ENCODE results near the gene FLAD1.
A peak's percentile ranks its signal among the peaks of the same experiment; 100 is the strongest.
"Not testable (repeated sequence)": the region's sequence is repeated elsewhere in the genome, so short reads cannot be mapped to it uniquely, and the experiment has no call there.

FLAD1 gene

GRCh38 chr1:154969860-154970452 is 13.2 kb upstream of the FLAD1 start:
- DNase-seq = no peak

GRCh38 chr1:154970631-154971340 is 12.4 kb upstream of the FLAD1 start, which contains the start of gene SHC1:
TSS of gene SHC1 (minus strand) at chr1:154970747. CDS start at chr1:154970526, 221 bp downstream.
- DNase-seq = no peak

GRCh38 chr1:154971341-154971998 is 11.7 kb upstream of the FLAD1 start:
- no peak for DNase-seq

DNA sequence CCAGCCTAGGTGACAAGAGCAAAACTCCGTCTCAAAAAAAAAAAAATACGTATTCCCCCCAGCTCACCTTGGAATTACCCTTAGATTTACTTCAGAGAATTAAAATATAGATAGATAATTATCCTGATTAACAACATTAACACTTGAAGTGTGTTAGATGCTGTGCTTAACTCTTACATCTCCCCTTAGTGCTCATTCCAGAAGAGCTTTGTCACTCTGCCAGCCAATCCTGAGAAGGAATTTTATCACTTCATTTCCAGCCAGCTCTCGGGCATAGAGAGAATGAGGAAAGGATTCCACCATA is 11.0 kb upstream of the FLAD1 start:
- no peak for DNase-seq

GRCh38 chr1:154972517-154973343 is 10.4 kb upstream of the FLAD1 start:
- peak; percentile 29 for DNase-seq

GRCh38 chr1:154973344-154974101 is 9.6 kb upstream of the FLAD1 start:
- DNase-seq = peak; percentile 94

DNA sequence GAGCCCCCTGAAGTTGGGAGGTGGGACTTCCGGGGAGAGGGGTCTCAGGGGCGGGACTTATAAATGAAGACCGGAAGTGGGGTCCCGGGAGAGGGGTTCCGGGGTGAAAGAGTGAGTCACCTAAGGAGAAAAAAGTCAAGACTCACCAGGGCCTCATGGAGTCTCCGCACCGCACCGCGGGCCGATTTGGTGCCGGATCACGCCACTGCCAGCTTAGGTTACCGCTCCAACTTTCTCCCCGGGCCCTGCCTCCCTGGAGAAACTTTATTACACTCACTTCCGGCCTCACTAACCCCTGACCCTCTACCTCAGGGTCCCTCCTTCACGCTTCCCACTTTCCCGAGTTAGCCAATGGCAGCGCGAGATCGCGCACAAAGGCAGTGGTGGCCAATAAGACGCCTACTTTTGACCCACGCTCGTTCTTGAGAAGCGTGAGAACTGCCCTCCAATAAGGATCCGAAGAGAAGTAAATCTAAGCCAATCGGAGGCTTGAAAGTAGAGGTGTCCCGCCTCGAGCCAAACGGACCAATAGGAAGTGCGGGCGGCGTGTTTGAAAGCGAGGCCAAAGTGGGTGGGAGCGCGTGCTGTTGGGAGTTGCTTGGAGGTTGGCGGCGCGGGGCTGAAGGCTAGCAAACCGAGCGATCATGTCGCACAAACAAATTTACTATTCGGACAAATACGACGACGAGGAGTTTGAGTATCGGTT is 8.9 kb upstream of the FLAD1 start, which contains the start of gene CKS1B:
Gene CKS1B, plus strand, starts transcription at position 580 of the 706 bp plus-strand sequence. Its CDS starts 65 bp downstream, at position 645.
- DNase-seq = peak; percentile 99

DNA sequence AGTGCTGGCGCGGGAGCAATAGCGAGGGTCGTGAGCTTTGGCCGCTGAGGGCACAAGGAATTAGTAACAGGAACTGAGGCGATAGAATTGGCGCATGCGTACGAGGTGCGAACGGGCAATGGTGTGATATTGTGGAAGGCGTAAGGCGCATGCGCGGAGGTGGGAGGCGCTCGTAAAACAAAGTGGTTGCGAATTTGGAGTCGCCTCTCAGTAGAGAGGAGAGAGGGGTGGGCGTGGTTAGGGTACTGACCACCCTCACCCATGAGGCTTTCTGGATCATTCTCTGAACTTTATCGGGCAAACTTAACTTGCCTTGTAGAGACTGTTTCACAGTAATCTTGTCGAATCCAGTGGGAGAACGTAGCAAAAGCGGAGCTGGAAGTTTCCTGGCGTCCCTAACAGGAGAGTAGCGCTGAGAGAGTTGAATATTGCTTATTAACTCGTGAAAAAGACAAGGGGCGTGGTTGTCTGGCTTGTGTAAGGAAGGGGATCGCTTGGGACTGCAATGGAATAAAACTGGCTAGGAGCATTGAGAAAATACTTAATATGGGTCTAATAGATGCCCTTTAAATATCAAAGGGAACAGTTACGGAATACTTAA is 8.2 kb upstream of the FLAD1 start:
- DNase-seq = peak; percentile 96

- DNase-seq = peak; percentile 61
Observed at GRCh38 chr1:154975409-154976059, 7.6 kb upstream of the FLAD1 start.

DNA sequence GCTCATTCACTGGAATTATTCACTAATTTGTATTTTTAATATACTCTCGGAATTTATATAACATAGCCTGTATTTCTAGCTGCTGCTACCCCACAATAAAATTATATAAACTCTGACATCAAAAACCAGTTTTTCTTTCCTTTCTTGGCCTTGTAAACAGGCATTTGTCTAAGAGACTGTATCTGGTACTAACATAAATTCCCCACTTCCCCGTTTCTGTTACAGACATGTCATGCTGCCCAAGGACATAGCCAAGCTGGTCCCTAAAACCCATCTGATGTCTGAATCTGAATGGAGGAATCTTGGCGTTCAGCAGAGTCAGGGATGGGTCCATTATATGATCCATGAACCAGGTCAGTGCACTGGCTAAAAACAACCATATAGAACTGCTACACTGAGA is 5.4 kb upstream of the FLAD1 start:
- not testable (repeated sequence) for DNase-seq

DNA sequence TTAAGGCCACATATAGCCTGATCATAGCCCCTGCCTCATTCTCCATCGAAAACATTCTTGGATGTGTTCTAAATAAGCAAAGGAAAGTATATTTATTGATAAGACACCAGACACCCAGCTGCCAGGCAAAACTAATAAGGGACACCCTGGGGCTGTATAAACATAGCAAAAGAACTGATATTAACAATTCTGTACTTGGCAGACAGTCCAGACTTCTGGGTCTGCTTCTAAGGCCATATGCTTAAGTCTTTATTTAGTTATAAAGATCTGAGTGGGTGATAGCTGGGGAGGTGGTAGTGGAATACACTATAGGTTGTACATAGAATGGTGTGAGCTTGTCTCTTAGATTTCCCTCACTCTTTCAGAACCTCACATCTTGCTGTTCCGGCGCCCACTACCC is 4.8 kb upstream of the FLAD1 start:
- DNase-seq = no peak

DNA sequence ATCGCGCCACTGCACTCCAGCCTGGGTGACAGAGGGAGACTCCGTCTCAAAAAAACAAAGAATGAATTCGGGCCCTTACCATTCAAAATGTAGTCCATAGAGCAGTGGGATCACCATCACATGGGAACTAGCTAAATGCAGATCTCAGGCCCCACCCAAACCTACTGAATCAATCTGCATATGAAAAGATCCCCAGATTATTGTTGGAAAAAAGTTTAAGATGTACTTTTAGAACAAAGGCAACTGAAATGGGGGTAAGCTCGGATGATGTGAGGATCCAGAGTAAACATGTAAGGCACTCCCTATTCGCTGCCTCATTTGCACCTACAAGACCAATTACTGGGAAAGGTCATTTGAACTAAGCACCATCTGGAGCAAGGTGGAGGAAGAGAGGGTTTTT is 803 bp upstream of the FLAD1 start:
- no peak for DNase-seq

DNA sequence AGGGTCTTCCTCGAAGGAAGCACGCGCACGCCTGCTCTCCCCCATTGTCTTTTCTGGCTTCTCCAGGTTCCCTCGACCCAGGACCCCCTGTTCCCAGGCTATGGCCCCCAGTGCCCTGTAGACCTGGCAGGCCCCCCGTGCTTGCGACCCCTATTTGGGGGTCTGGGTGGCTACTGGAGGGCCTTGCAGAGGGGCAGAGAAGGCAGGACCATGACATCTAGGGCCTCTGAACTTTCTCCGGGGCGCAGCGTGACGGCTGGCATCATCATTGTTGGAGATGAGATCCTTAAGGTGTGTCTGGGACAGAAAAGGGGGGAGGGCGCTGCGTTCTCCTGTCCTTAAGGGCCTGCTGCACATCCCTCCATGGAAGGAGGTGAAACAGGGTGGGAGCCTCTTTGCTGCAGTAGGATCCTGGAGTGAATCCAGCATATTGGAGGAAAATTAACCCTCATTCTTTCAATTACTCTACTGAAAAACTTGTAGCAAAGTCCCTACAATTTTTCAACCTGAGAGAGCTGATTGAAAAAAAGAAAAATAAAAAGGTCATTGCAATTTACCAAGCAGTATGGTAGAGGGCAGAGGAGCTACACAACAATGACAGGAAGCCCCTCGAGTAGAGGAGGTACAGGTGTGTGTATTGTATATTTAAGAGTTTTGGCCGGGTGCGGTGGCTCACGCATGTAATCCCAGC is 777 bp downstream of the FLAD1 start:
- no peak for DNase-seq

DNA sequence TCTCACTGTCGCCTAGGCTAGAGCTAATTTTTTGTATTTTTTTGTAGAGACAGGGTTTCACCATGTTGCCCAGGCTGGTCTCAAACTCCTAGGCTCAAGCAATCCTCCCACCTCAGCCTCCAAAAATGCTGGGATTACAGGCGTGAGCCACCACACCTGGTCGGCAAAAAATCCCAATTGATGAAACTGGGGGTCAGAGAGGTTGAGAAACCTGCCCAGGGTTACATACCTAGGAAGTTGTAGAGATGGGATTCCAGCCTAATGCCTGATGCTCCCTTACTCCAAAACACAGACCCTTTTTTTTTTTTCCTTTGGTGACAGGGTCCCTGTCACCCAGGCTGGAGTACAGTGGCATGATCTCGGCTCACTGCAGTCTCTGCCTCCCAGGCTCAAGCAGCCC is 3.6 kb downstream of the FLAD1 start:
- DNase-seq = not testable (repeated sequence)

GRCh38 chr1:154987326-154987725 is 4.2 kb downstream of the FLAD1 start:
- DNase-seq = no peak

DNA sequence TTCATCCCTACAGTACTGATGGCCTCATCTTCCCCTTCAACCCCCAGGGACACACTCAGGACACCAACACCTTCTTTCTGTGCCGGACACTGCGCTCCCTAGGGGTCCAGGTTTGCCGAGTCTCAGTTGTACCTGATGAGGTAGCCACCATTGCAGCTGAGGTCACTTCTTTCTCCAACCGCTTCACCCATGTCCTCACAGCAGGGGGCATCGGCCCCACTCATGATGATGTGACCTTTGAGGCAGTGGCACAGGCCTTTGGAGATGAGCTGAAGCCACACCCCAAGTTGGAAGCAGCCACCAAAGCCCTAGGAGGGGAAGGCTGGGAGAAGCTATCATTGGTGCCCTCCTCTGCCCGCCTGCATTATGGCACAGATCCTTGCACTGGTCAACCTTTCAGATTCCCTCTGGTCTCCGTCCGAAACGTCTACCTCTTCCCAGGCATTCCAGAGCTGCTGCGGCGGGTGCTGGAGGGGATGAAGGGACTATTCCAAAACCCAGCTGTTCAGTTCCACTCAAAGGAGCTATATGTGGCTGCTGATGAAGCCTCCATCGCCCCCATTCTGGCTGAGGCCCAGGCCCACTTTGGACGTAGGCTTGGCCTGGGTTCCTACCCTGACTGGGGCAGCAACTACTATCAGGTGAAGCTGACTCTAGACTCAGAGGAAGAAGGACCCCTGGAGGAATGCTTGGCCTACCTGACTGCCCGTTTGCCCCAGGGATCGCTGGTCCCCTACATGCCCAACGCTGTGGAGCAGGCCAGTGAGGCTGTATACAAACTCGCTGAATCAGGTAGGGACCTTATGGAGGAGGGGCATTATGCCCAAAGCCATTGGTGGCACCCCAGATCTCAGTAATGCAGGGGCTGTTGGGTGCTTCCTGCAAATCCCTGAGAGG is 5.2 kb downstream of the FLAD1 start:
- DNase-seq = no peak

GRCh38 chr1:154989195-154989860 is 6.2 kb downstream of the FLAD1 start:
- no peak for DNase-seq

DNA sequence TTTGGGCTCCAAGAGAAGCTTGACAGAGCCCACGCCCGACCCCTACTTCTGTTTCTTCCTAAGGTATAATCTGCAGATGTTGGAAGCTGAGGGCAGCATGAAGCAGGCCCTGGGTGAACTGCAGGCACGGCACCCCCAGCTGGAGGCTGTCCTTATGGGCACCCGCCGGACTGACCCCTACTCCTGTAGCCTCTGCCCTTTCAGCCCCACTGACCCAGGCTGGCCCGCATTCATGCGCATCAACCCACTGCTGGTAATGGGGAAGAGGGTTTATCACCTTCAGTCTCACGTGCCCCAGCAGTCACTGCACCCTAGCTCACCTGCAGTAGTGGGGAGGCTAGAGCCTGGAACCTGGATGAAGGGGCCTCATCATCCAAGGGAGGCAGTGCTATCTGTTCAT is 7.1 kb downstream of the FLAD1 start:
- DNase-seq = no peak
